Ectodermal cell (in vitro differentiated cells): ENCODE measurements around the gene RAPGEF1.

Experiments
- H3K27ac ChIP-seq: 2 replicates; pipeline ENCODE4 v1.7.0; 2013; ENCODE audit warnings: mild to moderate bottlenecking, low read depth, low read length; ENCODE audit not compliant: insufficient read depth, poor library complexity, severe bottlenecking
- H3K27me3 ChIP-seq: 2 replicates; pipeline ENCODE4 v1.7.0; 2013; ENCODE audit warnings: mild to moderate bottlenecking, low read length; ENCODE audit not compliant: insufficient read depth, control insufficient read depth, poor library complexity, severe bottlenecking
- H3K36me3 ChIP-seq: one replicate; pipeline ENCODE4 v1.7.0; 2013; ENCODE audit warnings: low read length; ENCODE audit not compliant: control insufficient read depth, insufficient read depth
- H3K4me1 ChIP-seq: one replicate; pipeline ENCODE4 v1.7.0; 2013; ENCODE audit warnings: low read length; ENCODE audit not compliant: control insufficient read depth, insufficient read depth
- H3K4me3 ChIP-seq: 2 replicates; pipeline ENCODE4 v1.7.0; 2013; ENCODE audit warnings: low read depth, low read length, control low read depth; ENCODE audit not compliant: insufficient read depth
- H3K9me3 ChIP-seq: 2 replicates; pipeline ENCODE4 v1.7.0; 2013; ENCODE audit warnings: mild to moderate bottlenecking, low read length, moderate library complexity; ENCODE audit not compliant: control insufficient read depth
- WGBS, 2 experiments: methylation state at CpG; one replicate each; pipeline ENCODE4 v1.1.7; 2013; ENCODE audit warnings: missing lambda C conversion rate in 2 of 2; 5-methylcytosine and 5-hydroxymethylcytosine counted together

RAPGEF1 gene

DNA sequence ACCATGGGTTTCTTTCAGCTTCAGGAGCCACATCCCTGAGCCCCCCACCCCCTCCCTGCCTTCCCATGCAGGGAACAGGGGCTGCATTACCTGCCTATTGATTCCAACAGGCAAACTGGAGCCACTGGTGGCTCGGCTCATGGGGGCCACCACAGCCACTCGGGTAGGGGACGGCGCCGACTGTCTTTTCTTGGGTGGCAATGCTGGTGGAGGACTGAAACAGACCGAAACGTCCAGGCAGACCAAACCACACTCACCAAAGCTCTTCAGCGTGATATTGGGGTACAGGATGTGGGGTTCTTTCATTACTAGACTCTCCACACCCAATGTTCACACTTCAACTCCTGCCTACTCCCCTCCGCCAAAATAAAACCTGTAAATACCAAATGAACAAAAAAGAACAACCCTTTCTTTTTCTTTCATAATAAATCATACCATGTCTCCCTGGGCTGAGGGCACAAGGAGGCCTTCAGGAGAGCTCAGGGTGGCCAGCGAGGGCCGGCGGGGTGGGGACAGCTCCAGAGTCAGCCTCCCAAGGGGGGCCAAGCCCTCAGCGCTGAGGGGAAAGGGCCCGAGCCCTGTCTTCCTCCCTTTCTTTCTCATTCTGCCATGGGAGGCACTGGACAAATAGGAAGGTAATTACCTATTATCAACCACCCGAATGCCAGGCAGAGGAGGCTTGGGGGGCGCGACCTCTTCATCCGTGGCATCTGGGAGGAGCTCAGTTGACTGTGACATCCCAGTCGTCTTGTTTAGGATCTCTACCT, 111.2 kb downstream of the RAPGEF1 start:
- peaks cover 3% of the 10 kb centered on the region for H3K36me3 ChIP-seq
- peaks cover 21% of the 10 kb centered on the region for H3K4me1 ChIP-seq
- no peak overlapping the region for H3K4me3 ChIP-seq
- H3K9me3 ChIP-seq, result no peaks in the 10 kb centered on the region
- H3K27me3 ChIP-seq, result no peaks in the 10 kb centered on the region
- H3K27ac ChIP-seq, result no peak overlapping the region
- 92 to 96% methylated on average over 19 of the region's 19 CpGs for WGBS, 2 experiments

DNA sequence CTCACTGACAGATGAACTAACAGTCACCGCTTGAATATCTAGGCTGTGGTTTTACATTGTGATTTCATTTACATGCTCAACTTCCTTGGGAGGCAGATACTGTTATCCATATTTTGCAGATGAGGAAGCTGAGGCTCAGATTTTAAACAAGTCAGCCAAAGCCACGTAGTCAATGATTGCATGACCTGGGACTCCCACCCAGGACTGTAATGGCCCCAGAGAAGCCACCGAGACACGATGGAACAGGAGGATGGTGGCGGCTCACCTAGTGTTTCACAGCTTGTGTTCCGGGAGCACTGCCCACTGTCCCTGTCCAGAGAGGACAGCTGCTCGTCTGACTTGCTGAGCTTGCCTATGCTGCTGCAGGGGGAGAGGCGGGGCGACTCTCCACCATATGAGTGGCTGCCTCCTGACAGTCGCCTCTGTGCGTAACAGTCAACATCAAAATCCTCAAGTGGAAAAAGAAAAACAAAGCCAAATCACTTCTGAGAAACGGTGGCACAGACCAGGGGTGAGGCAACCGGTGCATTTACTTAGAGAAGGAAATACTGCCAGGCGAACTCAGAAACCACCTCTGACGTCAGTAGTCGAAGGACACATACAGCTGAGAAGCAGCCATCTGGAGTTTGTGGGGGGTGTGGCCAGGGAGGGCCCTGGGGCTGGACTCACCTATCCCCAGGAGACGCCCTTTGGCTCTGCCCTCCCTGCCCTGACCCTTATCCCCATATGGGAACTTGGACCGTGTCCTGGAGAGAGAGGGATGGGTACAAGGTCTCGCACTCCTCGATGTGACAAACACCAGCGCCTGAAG, 112.0 kb downstream of the RAPGEF1 start:
- H3K36me3 ChIP-seq, result peaks cover 3% of the 10 kb centered on the region

DNA sequence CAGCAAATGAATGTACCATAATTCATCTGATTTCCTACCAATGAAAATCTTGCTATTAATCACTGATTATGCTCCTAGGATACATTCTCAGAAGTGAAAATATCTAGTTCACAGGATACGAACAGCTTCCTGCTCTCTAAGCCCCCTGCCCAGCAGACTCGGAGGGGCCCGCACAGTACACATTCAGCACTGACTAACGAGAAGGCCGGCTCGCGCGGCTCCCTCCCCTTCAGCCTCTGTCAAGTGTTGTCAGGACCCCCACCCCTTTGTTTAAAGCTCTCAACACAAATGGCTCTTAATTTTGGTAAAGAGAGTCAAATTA, 112.6 kb downstream of the RAPGEF1 start:
- no peaks in the 10 kb centered on the region for H3K9me3 ChIP-seq
- H3K27me3 ChIP-seq, result no peaks in the 10 kb centered on the region
- peaks cover 21% of the 10 kb centered on the region for H3K4me1 ChIP-seq
- no peak overlapping the region for H3K4me3 ChIP-seq
- WGBS, 2 experiments, result 91 to 92% methylated on average over 8 of the region's 8 CpGs
- H3K27ac ChIP-seq, result no peak overlapping the region
- peaks cover 3% of the 10 kb centered on the region for H3K36me3 ChIP-seq

More for the DNA sequence above, 112.0 kb downstream of the RAPGEF1 start:
- H3K27me3 ChIP-seq, result no peaks in the 10 kb centered on the region
- H3K4me3 ChIP-seq, result no peak overlapping the region
- 91% methylated on average over 21 of the region's 21 CpGs for WGBS, 2 experiments
- peaks cover 21% of the 10 kb centered on the region for H3K4me1 ChIP-seq
- H3K27ac ChIP-seq, result no peak overlapping the region
- no peaks in the 10 kb centered on the region for H3K9me3 ChIP-seq

DNA sequence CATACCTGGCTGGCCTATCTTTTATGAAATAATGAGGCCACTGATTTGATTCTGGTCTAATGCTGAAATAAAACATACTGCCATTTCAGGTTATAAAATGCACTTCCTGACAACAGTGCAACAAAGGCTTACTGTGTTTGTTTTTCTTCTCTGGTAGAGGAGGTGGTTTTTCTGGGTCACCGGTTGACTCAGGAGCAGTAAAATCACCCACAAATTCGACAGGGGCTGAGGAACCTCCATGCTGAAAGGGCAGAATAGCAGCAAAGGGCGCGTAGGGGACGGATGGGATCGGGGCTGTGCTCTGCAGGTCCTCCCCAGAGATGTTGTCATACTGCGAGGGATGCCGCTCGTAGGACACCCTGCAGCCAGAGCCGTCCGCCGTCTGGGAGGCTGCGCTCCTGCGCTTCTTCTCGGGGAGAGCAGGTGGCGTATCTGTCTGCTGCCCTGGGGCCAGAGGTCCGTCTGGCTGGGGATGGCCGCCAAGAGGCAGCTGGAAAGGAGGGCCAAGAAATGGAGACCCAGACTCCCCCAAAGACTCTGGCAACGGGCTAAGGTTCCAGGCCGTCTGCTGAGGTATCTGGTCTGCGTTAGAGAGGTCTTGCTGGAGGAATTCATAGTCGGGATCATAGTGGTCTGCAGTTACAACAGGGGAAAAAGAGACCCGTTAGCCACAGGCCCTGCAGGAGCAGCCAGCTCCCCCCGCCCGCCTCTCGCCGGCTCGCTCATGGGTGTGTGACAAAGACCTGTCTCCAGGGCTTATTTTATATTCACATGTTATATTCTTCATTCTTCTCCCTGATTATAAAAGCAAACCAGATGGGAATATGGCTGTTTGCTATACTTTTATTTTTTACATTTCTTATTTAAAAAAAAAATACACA, 113.8 kb downstream of the RAPGEF1 start:
- peaks cover 21% of the 10 kb centered on the region for H3K4me1 ChIP-seq

DNA sequence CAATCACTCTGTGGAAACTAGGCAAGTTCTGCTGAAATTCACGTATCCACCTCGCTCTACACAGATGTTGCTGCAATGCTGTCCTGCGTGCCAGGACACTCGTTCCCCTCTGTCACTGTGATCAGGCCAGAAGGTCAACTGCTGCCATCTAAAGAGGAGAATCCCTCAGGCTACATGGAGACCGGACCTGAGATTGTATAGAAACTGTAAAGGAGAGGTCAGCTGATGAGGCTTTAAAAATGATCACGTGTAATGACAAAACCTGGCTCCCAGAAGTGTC, 114.4 kb downstream of the RAPGEF1 start:
- H3K27ac ChIP-seq, result no peak overlapping the region
- H3K9me3 ChIP-seq, result no peaks in the 10 kb centered on the region

More for the DNA sequence above, 113.8 kb downstream of the RAPGEF1 start:
- Histone ChIP-seq H3K4me3 (no peak overlapping the region), H3K27me3 (no peaks in the 10 kb centered on the region), H3K27ac (no peak overlapping the region), H3K36me3 (peaks cover 8% of the 10 kb centered on the region), H3K9me3 (no peaks in the 10 kb centered on the region)
- WGBS, 2 experiments, result 92% methylated on average over 25 to 28 of the region's 28 CpGs

DNA sequence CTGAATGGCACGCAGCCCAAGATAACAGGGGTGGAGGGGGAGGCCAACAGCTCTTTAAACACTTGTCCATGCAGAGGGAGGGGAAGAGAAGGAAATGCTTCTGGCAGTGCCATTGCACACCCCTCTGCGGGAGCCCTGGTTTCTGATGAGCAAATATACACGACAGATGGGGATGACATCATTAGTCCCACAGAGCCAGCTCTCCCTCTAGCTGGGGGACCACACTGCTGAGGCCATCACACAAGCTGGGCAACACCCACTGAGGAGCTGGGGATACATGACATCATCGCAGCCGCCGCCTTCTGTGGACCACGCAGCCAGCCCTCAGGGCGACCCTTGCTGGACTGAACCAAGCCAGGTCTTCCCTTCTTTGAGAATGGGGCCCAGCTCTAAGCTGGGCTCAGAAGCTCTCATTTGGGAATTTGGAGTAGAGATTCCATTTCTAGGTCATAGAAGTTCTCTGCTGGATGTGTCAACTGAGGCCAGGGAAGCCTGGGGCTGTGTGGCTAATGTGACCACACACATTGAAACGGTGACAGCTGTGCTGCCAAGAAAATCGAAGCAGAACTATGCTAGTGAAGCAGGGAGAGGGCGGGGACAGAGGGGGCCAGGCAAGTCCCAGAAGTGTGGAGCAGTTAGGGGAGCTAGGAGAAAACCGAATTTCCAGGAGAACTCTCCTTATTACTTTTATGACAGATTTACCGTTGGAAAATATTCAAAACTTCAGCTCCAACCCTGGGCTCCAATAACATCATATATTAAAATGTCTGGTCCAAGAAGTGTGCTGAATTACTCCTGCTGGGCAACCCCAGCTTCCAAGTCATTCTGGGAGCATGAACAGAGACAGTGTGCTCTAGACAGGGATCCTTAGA, 115.0 kb downstream of the RAPGEF1 start:
- H3K4me1 ChIP-seq, result peaks cover 21% of the 10 kb centered on the region
- peaks cover 10% of the 10 kb centered on the region for H3K36me3 ChIP-seq
- no peaks in the 10 kb centered on the region for H3K9me3 ChIP-seq
- 92 to 93% methylated on average over 13 of the region's 13 CpGs for WGBS, 2 experiments
- no peak overlapping the region for H3K4me3 ChIP-seq
- H3K27me3 ChIP-seq, result no peaks in the 10 kb centered on the region
- no peak overlapping the region for H3K27ac ChIP-seq

More for the DNA sequence above, 114.4 kb downstream of the RAPGEF1 start:
- Histone ChIP-seq H3K4me1 (peaks cover 21% of the 10 kb centered on the region), H3K27me3 (no peaks in the 10 kb centered on the region), H3K4me3 (no peak overlapping the region), H3K36me3 (peaks cover 10% of the 10 kb centered on the region)
- whole genome bisulfite sequencing, 2 experiments, result 94 to 96% methylated on average over 6 of the region's 6 CpGs

DNA sequence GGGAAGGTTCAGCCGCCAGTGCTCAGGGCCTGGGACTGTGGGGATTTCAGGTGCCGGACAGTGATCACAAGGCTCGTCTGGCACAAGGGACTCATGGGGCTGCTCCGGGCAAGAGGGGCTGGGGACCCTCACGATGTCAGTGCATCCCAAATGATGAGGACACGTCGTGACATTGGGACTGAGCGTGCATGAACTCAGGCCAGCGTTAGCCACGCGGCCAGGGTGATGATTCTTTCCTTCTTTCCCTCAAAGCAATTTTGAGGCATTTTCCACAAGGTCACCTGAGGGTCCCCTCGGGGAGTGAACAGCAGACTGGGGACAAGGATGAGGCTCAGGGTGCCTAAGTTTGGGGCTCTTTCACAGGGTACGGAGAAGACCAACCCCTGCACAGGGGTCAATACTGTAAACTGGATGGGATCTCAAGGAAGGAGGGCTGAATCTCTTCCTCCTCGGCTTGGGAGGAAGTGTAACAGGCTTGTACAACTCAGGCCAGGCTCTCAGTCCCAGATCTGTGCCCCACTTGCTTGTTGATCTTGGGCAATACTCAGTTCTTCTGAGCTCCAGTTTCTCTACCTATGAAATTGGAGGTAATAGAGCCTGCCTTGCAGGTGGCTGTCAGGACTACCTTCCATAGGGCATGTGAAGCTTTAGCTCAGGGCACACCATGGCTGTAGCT, 116.1 kb downstream of the RAPGEF1 start:
- 96% methylated on average over 14 of the region's 14 CpGs for WGBS, 2 experiments
- H3K4me3 ChIP-seq, result no peak overlapping the region
- H3K27ac ChIP-seq, result no peak overlapping the region
- peaks cover 10% of the 10 kb centered on the region for H3K36me3 ChIP-seq
- H3K9me3 ChIP-seq, result no peaks in the 10 kb centered on the region
- no peaks in the 10 kb centered on the region for H3K27me3 ChIP-seq
- H3K4me1 ChIP-seq, result peaks cover 21% of the 10 kb centered on the region

DNA sequence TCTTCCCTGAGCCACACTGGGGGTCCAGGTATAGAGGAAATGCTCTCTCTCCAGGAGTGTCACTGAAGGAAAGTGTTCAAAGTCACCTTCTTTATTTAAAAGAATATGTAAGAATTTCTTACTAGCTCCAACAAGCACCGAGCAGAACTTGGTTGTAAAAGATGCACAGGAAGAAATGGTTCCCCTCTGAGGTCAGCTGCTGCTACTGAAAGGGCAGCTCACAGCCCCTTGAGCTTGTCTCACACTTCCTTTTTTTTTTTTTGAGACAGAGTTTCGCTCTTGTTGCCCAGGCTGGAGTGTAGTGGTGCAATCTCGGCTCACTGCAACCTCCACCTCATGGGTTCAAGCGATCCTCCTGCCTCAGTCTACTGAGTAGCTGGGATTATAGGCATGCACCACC, 117.4 kb downstream of the RAPGEF1 start:
- Histone ChIP-seq H3K36me3 (peaks cover 10% of the 10 kb centered on the region), H3K27me3 (no peaks in the 10 kb centered on the region), H3K27ac (no peak overlapping the region), H3K4me3 (no peak overlapping the region), H3K4me1 (peaks cover 14% of the 10 kb centered on the region), H3K9me3 (no peaks in the 10 kb centered on the region)
- WGBS, 2 experiments, result 93 to 95% methylated on average over 4 of the region's 4 CpGs
